HG03378 (cell line): ENCODE results near the gene TRIO.
"Not testable (repeated sequence)": the region's sequence is repeated elsewhere in the genome, so short reads cannot be mapped to it uniquely, and the experiment has no call there.

Source experiments
- ATAC-seq: cut with Tn5 transposase; IDR thresholded peaks from one replicate; pipeline ENCODE4 v1.9.1; 2021; ENCODE audit warnings: mild to moderate bottlenecking, moderate library complexity; ENCODE audit not compliant: unreplicated experiment

The TRIO gene

GRCh38 chr5:14516901-14517300 lies 373.8 kb downstream of the TRIO start:
- ATAC-seq = no peak

GRCh38 chr5:14518638-14519037 lies 375.5 kb downstream of the TRIO start:
- ATAC-seq = no peak

- ATAC-seq = no peak
Observed at GRCh38 chr5:14521748-14522147, 378.6 kb downstream of the TRIO start.

GRCh38 chr5:14522721-14523120 lies 379.6 kb downstream of the TRIO start:
- ATAC-seq = no peak

GRCh38 chr5:14523243-14524034 lies 380.3 kb downstream of the TRIO start:
- ATAC-seq = no peak

GRCh38 chr5:14525397-14525796 lies 382.3 kb downstream of the TRIO start:
- no peak for ATAC-seq

GRCh38 chr5:14526493-14526892 lies 383.4 kb downstream of the TRIO start:
- no peak for ATAC-seq

GRCh38 chr5:14528115-14528514 lies 385.0 kb downstream of the TRIO start:
- no peak for ATAC-seq

GRCh38 chr5:14528926-14529325 lies 385.8 kb downstream of the TRIO start:
- ATAC-seq = no peak

- no peak for ATAC-seq
Observed at GRCh38 chr5:14531668-14532067, 388.5 kb downstream of the TRIO start.

- ATAC-seq = no peak
Observed at GRCh38 chr5:14532180-14532579, 389.0 kb downstream of the TRIO start.

- ATAC-seq = no peak
Observed at GRCh38 chr5:14534773-14535172, 391.6 kb downstream of the TRIO start.

GRCh38 chr5:14545308-14545707 lies 402.2 kb downstream of the TRIO start:
- no peak for ATAC-seq

GRCh38 chr5:14545862-14546261 lies 402.7 kb downstream of the TRIO start:
- ATAC-seq = no peak

GRCh38 chr5:14547666-14548065 lies 404.5 kb downstream of the TRIO start:
- ATAC-seq = no peak

GRCh38 chr5:14551211-14551610 lies 408.1 kb downstream of the TRIO start:
- no peak for ATAC-seq

- no peak for ATAC-seq
Observed at GRCh38 chr5:14552017-14552416, 408.9 kb downstream of the TRIO start.

- not testable (repeated sequence) for ATAC-seq
Observed at GRCh38 chr5:14554288-14554687, 411.1 kb downstream of the TRIO start.

GRCh38 chr5:14556015-14556414 lies 412.9 kb downstream of the TRIO start:
- ATAC-seq = no peak

GRCh38 chr5:14557203-14557770 lies 414.1 kb downstream of the TRIO start:
- ATAC-seq = no peak

- ATAC-seq = no peak
Observed at GRCh38 chr5:14557791-14558415, 414.8 kb downstream of the TRIO start.
